NCI-H82 treated with DMSO at 0.1 percent for 48 hours (cell line): ENCODE results near the gene ATP2B2.

Source experiments
- DNase-seq: peaks from one replicate; lab custom pipeline; 2025; ENCODE audit not compliant: unreplicated experiment; lab: John Stamatoyannopoulos, UW

The ATP2B2 gene

GRCh38 chr3:10530241-10530640 is 24.9 kb upstream of the ATP2B2 start:
- DNase-seq = no peak

GRCh38 chr3:10529809-10530208 is 24.4 kb upstream of the ATP2B2 start:
- no peak for DNase-seq

GRCh38 chr3:10528046-10528445 is 22.7 kb upstream of the ATP2B2 start:
- no peak for DNase-seq

GRCh38 chr3:10527295-10528001 is 22.1 kb upstream of the ATP2B2 start:
- DNase-seq = no peak

GRCh38 chr3:10526366-10526765 is 21.0 kb upstream of the ATP2B2 start:
- DNase-seq = no peak

GRCh38 chr3:10524799-10525301 is 19.5 kb upstream of the ATP2B2 start:
- DNase-seq = no peak

GRCh38 chr3:10524270-10524669 is 18.9 kb upstream of the ATP2B2 start:
- DNase-seq = no peak

- no peak for DNase-seq
These were observed 18.2 kb upstream of the ATP2B2 start for GRCh38 chr3:10523561-10523960.

- DNase-seq = no peak
These were observed 17.4 kb upstream of the ATP2B2 start for GRCh38 chr3:10522646-10523303.

- DNase-seq = no peak
These were observed 16.5 kb upstream of the ATP2B2 start for GRCh38 chr3:10521772-10522441.

- peak; percentile 82 for DNase-seq
These were observed 14.7 kb upstream of the ATP2B2 start for GRCh38 chr3:10520072-10520471.

GRCh38 chr3:10519236-10519635 is 13.8 kb upstream of the ATP2B2 start:
- no peak for DNase-seq

- no peak for DNase-seq
These were observed 13.2 kb upstream of the ATP2B2 start for GRCh38 chr3:10518506-10519150.

- DNase-seq = no peak
These were observed 12.2 kb upstream of the ATP2B2 start for GRCh38 chr3:10517627-10518026.

GRCh38 chr3:10516544-10517452 is 11.4 kb upstream of the ATP2B2 start:
- no peak for DNase-seq

GRCh38 chr3:10515884-10516495 is 10.6 kb upstream of the ATP2B2 start:
- DNase-seq = no peak

GRCh38 chr3:10515396-10515795 is 10.0 kb upstream of the ATP2B2 start:
- DNase-seq = no peak

GRCh38 chr3:10514407-10515069 is 9.2 kb upstream of the ATP2B2 start:
- no peak for DNase-seq

GRCh38 chr3:10513306-10513705 is 7.9 kb upstream of the ATP2B2 start:
- no peak for DNase-seq

GRCh38 chr3:10512687-10513086 is 7.3 kb upstream of the ATP2B2 start:
- DNase-seq = no peak
